ENCODE data around the gene NEK3.

DNA sequence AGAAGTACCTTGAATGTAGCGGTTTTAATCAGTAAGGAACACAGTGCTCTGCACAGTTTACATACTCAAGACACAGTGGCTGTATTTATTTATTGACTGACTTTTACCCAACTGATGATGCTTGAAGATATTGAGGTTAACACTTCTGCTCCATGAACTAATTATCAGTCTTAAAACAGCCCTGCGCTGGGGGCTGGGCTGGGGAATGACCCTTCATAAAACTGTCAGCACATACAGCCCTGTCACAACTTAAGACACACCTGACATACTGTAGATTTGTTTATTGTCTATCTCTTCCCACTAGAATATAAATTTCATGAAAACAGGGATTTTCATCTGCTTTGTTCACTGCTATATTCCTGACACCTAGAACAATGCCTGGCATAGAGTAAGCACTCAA lies 41.3 kb downstream of the NEK3 start:
- TF ChIP-seq, protein P1, sequence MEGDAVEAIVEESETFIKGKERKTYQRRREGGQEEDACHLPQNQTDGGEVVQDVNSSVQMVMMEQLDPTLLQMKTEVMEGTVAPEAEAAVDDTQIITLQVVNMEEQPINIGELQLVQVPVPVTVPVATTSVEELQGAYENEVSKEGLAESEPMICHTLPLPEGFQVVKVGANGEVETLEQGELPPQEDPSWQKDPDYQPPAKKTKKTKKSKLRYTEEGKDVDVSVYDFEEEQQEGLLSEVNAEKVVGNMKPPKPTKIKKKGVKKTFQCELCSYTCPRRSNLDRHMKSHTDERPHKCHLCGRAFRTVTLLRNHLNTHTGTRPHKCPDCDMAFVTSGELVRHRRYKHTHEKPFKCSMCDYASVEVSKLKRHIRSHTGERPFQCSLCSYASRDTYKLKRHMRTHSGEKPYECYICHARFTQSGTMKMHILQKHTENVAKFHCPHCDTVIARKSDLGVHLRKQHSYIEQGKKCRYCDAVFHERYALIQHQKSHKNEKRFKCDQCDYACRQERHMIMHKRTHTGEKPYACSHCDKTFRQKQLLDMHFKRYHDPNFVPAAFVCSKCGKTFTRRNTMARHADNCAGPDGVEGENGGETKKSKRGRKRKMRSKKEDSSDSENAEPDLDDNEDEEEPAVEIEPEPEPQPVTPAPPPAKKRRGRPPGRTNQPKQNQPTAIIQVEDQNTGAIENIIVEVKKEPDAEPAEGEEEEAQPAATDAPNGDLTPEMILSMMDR (IDR thresholded peaks at IDR 0.05), result no peak
- TF ChIP-seq POLR2A (IDR thresholded peaks at IDR 0.05), result no peak

All from uterus (tissue), 2 donors.